ENCODE data around the gene ELOVL3.
"Not testable (repeated sequence)": the region's sequence is repeated elsewhere in the genome, so short reads cannot be mapped to it uniquely, and the experiment has no call there.

Gene ELOVL3, protein sequence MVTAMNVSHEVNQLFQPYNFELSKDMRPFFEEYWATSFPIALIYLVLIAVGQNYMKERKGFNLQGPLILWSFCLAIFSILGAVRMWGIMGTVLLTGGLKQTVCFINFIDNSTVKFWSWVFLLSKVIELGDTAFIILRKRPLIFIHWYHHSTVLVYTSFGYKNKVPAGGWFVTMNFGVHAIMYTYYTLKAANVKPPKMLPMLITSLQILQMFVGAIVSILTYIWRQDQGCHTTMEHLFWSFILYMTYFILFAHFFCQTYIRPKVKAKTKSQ

GRCh38 chr10:102225646-102226541 is at the start of gene ELOVL3:
TSS of gene ELOVL3 (plus strand) at chr10:102226299. CDS start at chr10:102226549, 250 bp downstream.
- peak; percentile 69 to 84 for DNase-seq (ENCODE audit: low read depth in 2 of 2)

DNA sequence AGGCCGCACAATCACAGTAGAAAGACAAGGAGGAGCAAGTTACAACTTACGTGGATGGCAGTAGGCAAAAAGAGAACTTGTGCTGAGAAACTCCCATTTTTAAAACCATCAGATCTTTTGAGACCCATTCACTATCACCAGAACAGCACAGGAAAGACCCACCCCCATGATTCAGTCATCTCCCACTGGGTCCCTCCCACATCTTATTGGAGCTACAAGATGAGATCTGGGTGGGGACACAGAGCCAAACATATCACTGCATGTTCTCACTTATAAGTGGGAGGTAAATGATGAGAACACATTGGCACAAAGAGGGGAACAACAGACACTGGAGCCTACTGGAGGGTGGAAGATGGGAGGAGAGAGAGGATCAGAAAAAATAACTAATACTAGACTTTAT is 41.5 kb upstream of the ELOVL3 start:
- no peak for DNase-seq (ENCODE audit: low read depth in 2 of 2)

DNA sequence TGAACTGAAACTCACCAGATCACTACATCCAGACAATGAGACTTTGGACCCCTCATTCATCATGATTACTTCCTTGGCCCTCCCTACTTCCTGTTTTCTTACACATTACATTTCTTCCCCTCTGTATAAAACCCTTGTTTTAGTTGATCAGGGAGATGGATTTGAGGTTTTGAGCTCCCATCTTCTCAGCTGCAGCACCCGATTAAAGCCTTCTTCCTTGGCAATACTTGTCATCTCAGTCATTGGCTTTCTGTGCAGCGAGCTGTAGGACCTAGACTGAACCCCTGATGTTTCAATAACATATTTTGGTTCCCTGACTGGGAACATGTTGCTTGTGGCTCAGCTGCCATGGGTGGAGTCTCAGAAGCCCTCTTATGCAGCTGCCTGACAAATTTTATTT is 40.8 kb upstream of the ELOVL3 start:
- no peak for DNase-seq (ENCODE audit: low read depth in 2 of 2)

- no peak for DNase-seq (ENCODE audit: low read depth in 2 of 2)
Observed at GRCh38 chr10:102185811-102186527, 40.1 kb upstream of the ELOVL3 start.

GRCh38 chr10:102188298-102188940 is 37.7 kb upstream of the ELOVL3 start:
- DNase-seq (ENCODE audit: low read depth in 2 of 2), result no peak

DNA sequence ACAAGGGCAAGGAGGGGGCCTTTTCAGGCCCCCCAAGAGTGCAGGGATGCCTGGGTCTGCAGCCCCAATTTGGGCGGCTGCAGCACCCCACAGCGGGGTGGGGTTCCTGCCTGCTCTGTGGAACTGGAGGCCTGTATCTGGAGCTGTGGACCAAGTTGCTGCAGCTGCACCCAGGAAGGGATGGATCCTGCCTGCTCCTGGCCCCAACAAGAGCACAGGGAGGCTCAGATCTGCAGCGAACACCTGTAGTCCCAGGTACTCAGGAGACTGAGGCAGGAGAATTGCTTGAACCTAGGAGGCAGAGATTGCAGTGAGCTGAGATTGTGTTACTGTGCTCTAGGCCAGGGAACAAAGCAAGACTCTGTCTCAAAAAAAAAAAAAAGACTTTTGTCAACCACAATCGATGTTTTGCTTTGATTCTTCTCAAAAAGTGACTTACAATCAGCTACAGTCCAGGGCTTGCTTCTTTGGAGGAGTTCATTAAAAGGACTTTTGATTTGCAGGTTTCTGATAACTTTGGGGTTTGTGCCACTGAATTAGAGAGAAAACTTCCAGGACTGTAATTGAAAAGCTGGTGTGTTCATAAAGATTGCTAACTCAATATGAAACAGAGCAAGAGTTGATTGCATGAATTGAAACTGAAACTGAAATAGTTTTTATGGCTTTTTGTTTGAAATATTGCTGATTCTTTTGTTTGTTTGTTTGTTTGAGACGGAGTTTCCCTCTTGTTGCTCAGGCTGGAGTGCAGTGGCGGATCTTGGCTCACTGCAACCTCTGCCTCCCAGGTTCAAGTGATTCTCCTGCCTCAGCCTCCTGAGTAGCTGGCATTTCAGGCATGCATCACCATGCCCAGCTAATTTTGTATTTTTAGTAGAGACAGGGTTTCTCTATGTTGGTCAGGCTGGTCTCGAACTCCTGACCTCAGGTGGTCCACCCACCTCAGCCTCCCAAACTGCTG is 36.9 kb upstream of the ELOVL3 start:
- DNase-seq (ENCODE audit: low read depth in 2 of 2), result not testable (repeated sequence)

GRCh38 chr10:102191956-102192355 is 34.1 kb upstream of the ELOVL3 start:
- no peak for DNase-seq (ENCODE audit: low read depth in 2 of 2)

GRCh38 chr10:102195296-102195870 is 30.7 kb upstream of the ELOVL3 start:
- no peak for DNase-seq (ENCODE audit: low read depth in 2 of 2)

- DNase-seq (ENCODE audit: low read depth in 2 of 2), result no peak
Observed at GRCh38 chr10:102196893-102197292, 29.2 kb upstream of the ELOVL3 start.

DNA sequence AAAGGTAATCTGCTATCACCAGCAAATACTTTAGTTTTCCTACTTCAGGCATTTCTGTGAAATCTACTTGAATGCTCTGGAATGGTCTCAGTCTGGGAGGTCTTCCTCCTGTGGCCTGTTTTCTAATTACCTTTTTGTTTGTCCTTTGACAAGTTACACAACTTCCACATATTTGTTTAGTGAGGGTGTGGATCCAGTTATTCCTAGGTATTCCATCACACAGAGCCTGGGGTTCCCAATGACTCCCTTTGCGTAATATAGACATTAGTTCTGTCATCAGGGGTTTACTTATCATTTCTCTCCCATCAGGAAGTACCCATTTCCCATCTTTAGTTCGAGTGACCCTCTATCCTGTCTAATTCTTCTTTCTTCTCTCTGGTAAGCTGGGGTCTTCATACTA is 28.1 kb upstream of the ELOVL3 start:
- no peak for DNase-seq (ENCODE audit: low read depth in 2 of 2)

- DNase-seq (ENCODE audit: low read depth in 2 of 2), result no peak
Observed at GRCh38 chr10:102200751-102201640, 25.1 kb upstream of the ELOVL3 start.

- DNase-seq (ENCODE audit: low read depth in 2 of 2), result no peak
Observed at GRCh38 chr10:102202386-102202785, 23.7 kb upstream of the ELOVL3 start.

- no peak for DNase-seq (ENCODE audit: low read depth in 2 of 2)
Observed at GRCh38 chr10:102208311-102209035, 17.6 kb upstream of the ELOVL3 start.

DNA sequence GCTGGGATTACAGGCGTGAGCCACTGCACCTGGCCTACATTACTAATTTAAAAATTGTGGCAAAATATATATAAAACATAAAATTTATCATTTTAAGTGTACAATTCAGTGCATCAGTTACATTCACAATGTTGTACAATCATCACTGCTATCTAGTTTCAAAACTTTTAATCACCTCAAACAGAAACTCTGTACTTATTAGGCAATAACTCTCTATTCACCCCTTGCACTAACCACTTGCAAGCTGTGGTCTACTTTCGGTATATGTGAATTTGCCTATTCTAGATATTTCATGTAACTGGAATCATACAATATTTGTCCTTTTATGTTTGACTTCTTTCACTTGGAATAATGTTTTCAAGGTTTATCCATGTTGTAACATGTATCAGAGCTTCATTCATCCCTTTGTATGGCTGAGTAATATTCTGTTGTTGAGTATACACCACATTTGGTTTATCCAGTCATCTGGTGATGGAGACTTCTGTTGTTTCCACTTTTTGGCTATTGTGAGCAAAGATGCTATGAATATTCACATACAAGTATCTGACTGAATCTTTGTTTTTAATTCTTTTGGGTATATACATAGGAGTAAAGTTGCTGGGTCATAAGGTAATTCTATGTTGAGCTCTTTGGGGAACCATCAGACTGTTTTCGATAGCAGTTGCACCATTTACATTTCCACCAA is 14.3 kb upstream of the ELOVL3 start:
- no peak for DNase-seq (ENCODE audit: low read depth in 2 of 2)

GRCh38 chr10:102213599-102213998 is 12.5 kb upstream of the ELOVL3 start:
- not testable (repeated sequence) for DNase-seq (ENCODE audit: low read depth in 2 of 2)

- no peak for DNase-seq (ENCODE audit: low read depth in 2 of 2)
Observed at GRCh38 chr10:102219370-102219769, 6.7 kb upstream of the ELOVL3 start.

GRCh38 chr10:102220612-102221011 is 5.5 kb upstream of the ELOVL3 start:
- DNase-seq (ENCODE audit: low read depth in 2 of 2), result no peak

DNA sequence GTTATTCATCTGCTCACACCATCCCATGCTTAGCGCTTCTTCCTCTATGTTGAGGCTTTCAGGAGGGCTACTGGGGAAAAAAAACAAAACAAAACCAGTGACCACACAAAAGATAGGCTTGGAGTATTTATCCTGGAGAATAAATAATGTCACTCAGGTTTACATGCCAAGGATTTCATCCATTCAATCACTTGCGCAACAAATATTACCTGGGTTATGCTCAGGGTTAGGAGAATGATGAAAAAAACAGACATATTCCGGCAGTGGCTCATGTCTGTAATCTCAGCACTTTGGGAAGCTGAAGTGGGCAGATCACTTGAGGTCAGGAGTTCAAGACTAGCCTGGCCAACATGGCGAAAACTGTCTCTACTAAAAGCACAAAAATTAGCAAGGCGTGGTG is 3.3 kb upstream of the ELOVL3 start:
- DNase-seq (ENCODE audit: low read depth in 2 of 2), result no peak

Measured in stimulated activated CD4-positive, alpha-beta T cell treated with anti-CD3 and anti-CD28 coated beads, Interleukin-12 subunit alpha, Interleukin-12 subunit beta, amount 100 ng/mL, for 24 hours (primary cell).